SK-N-SH (cell line): ENCODE results near the gene USP2. TPM values are rescaled to one million over a fixed set of nuclear protein-coding genes. Genes with fewer than 3 reads are reported as not detected.

Source experiments
- CTCF ChIA-PET: fragments of 300-600, 350-600 bp; formaldehyde crosslinking; extraction: SDS; loops from one replicate; lab custom pipeline; 2021; lab: Yijun Ruan, JAX
- POLR2A ChIA-PET: fragments of 350-600 bp; sonication (Branson Sonifier 250); formaldehyde crosslinking; extraction: SDS; loops from one replicate; lab custom pipeline; 2020; ENCODE audit warnings: antibody characterized with exemption, inconsistent platforms; lab: Yijun Ruan, JAX
- DNase-seq: peaks from one replicate; pipeline ENCODE4 v3.0.0; 2012
- H2AFZ ChIP-seq: fragments of 200-600 bp; sonication (generic); 2 replicates; pipeline ENCODE4 v1.8.1; 2016; ENCODE audit warnings: antibody characterized with exemption, mild to moderate bottlenecking, low read depth
- H3F3A ChIP-seq: fragments of 200-600 bp; sonication (generic); replicated peaks from 2 replicates; pipeline ENCODE3; 2016; ENCODE audit warnings: antibody characterized with exemption, mild to moderate bottlenecking; ENCODE audit not compliant: insufficient read depth
- H3K27ac ChIP-seq, 2 experiments: fragments of 200-500 bp in 1 of 2; fragments of 200-600 bp in 1 of 2; sonication (Bioruptor generic) in 1 of 2; sonication (generic), shearing (Covaris generic) in 1 of 2; 2 replicates each; pipeline versions ENCODE4 v1.5.1 to v1.6.1; 2014 to 2016; ENCODE audit warnings: low read depth in 2 of 2, inconsistent platforms in 1 of 2, low read length in 1 of 2, mild to moderate bottlenecking in 1 of 2, mixed read lengths in 1 of 2
- H3K27me3 ChIP-seq: fragments of 200-600 bp; sonication (generic), shearing (Covaris generic); 2 replicates; pipeline ENCODE4 v1.6.1; 2016; ENCODE audit warnings: mixed run types; ENCODE audit not compliant: insufficient read depth
- H3K36me3 ChIP-seq, 2 experiments: fragments of 200-500 bp in 1 of 2; fragments of 200-600 bp in 1 of 2; sonication (Bioruptor generic) in 1 of 2; sonication (generic) in 1 of 2; replicated peaks in 1 of 2; 2 replicates each; pipeline versions ENCODE3 to v1.5.1; 2014 to 2016; ENCODE audit warnings: low read length in 1 of 2, mild to moderate bottlenecking in 1 of 2; ENCODE audit not compliant: insufficient read depth in 2 of 2, control insufficient read depth in 1 of 2
- H3K4me1 ChIP-seq, 2 experiments: fragments of 200-500 bp in 1 of 2; fragments of 200-600 bp in 1 of 2; sonication (Bioruptor generic) in 1 of 2; sonication (generic), shearing (Covaris generic) in 1 of 2; 2 replicates each; pipeline versions ENCODE4 v1.5.1 to v1.6.1; 2014 to 2016; ENCODE audit warnings: low read depth in 1 of 2, low read length in 1 of 2, mixed run types in 1 of 2; ENCODE audit not compliant: insufficient read depth in 2 of 2, control insufficient read depth in 1 of 2
- H3K4me2 ChIP-seq: fragments of 200-600 bp; sonication (generic), shearing (Covaris generic); 2 replicates; pipeline ENCODE4 v1.6.1; 2017; ENCODE audit warnings: mixed run types
- H3K4me3 ChIP-seq, 2 experiments: fragments of 200-500 bp in 1 of 2; fragments of 200-600 bp in 1 of 2; sonication (Bioruptor generic) in 1 of 2; sonication (generic), shearing (Covaris generic) in 1 of 2; 2 replicates each; pipeline versions ENCODE4 v1.5.1 to v1.8.1; 2014 to 2016; ENCODE audit warnings: low read depth in 2 of 2, inconsistent platforms in 1 of 2, low read length in 1 of 2, mild to moderate bottlenecking in 1 of 2, mixed read lengths in 1 of 2, moderate library complexity in 1 of 2
- H3K79me2 ChIP-seq: fragments of 200-600 bp; sonication (generic); 2 replicates; pipeline ENCODE4 v1.8.1; 2017; ENCODE audit warnings: mild to moderate bottlenecking; ENCODE audit not compliant: insufficient read depth
- H3K9ac ChIP-seq: fragments of 200-600 bp; sonication (generic); 2 replicates; pipeline ENCODE4 v1.6.1; 2017; ENCODE audit warnings: mixed run types
- H3K9me2 ChIP-seq: fragments of 200-600 bp; sonication (generic); 2 replicates; pipeline ENCODE4 v1.6.1; 2017; ENCODE audit warnings: mixed run types
- H3K9me3 ChIP-seq: fragments of 200-600 bp; sonication (generic); 2 replicates; pipeline ENCODE4 v1.6.1; 2017; ENCODE audit warnings: mixed run types, mild to moderate bottlenecking, moderate library complexity
- H4K20me1 ChIP-seq: fragments of 200-600 bp; sonication (generic); 2 replicates; pipeline ENCODE4 v1.6.1; 2017; ENCODE audit warnings: mild to moderate bottlenecking, mixed run types; ENCODE audit not compliant: insufficient read depth
- CHD2 ChIP-seq: fragments of 150-350 bp; IDR thresholded peaks from 2 replicates; pipeline ENCODE4 v1.6.1; 2018; ENCODE audit warnings: low read length; ENCODE audit not compliant: partially characterized antibody
- EP300 ChIP-seq, 2 experiments: IDR thresholded peaks; 2 replicates each; pipeline versions ENCODE4 v1.4.0 to v1.6.1; 2012; ENCODE audit warnings: borderline replicate concordance in 1 of 2, low read depth in 1 of 2, low read length in 1 of 2
- FOSL2 ChIP-seq: IDR thresholded peaks from 2 replicates; pipeline ENCODE4 v1.4.0; 2012; ENCODE audit warnings: low read depth, mild to moderate bottlenecking, moderate library complexity, borderline replicate concordance
- FOXJ3 ChIP-seq: sonication (generic); formaldehyde crosslinking; IDR thresholded peaks from 2 replicates; pipeline ENCODE4 v1.5.1; 2020; ENCODE audit warnings: mild to moderate bottlenecking, missing genetic modification reagents
- FOXM1 ChIP-seq: IDR thresholded peaks from 2 replicates; pipeline ENCODE4 v1.4.0; 2012; ENCODE audit warnings: low read depth, mild to moderate bottlenecking
- GATA2 ChIP-seq: sonication (generic); formaldehyde crosslinking; IDR thresholded peaks from 2 replicates; pipeline ENCODE4 v1.5.0; 2020; ENCODE audit warnings: mild to moderate bottlenecking, missing genetic modification reagents
- IRF3 ChIP-seq: fragments of 150-350 bp; IDR thresholded peaks from 2 replicates; pipeline ENCODE4 v1.6.1; 2016; ENCODE audit warnings: mild to moderate bottlenecking, low read depth, low read length
- JUND ChIP-seq: IDR thresholded peaks from 2 replicates; pipeline ENCODE4 v1.4.0; 2012
- MEF2A ChIP-seq: IDR thresholded peaks from 2 replicates; pipeline ENCODE4 v1.4.0; 2012; ENCODE audit warnings: low read depth, borderline replicate concordance
- MXI1 ChIP-seq: IDR thresholded peaks from 2 replicates; pipeline ENCODE4 v1.6.1; 2012; ENCODE audit warnings: mild to moderate bottlenecking, low read depth, low read length, improper control_type of control experiment
- POLR2AphosphoS5 ChIP-seq: IDR thresholded peaks from 2 replicates; pipeline ENCODE4 v1.6.1; 2012; ENCODE audit warnings: low read depth, low read length
- RCOR1 ChIP-seq: fragments of 150-350 bp; IDR thresholded peaks from 2 replicates; pipeline ENCODE4 v1.6.1; 2017; ENCODE audit warnings: antibody characterized with exemption, low read length
- SIN3A ChIP-seq: IDR thresholded peaks from 2 replicates; pipeline ENCODE4 v1.6.1; 2012; ENCODE audit warnings: low read depth, mild to moderate bottlenecking, low read length, moderate library complexity, borderline replicate concordance
- SMC3 ChIP-seq: IDR thresholded peaks from 2 replicates; pipeline ENCODE4 v1.6.1; 2012; ENCODE audit warnings: low read depth, low read length, improper control_type of control experiment
- TAF1 ChIP-seq: IDR thresholded peaks from 2 replicates; pipeline ENCODE4 v1.6.1; 2012; ENCODE audit warnings: low read depth, mild to moderate bottlenecking, low read length, moderate library complexity, borderline replicate concordance
- TCF12 ChIP-seq: IDR thresholded peaks from 2 replicates; pipeline ENCODE4 v1.4.0; 2012
- USF1 ChIP-seq: IDR thresholded peaks from 2 replicates; pipeline ENCODE4 v1.4.0; 2012; ENCODE audit warnings: low read depth, borderline replicate concordance
- YY1 ChIP-seq: IDR thresholded peaks from 2 replicates; pipeline ENCODE4 v1.4.0; 2012; ENCODE audit warnings: low read depth, mild to moderate bottlenecking
- polyA plus RNA-seq, 3 experiments: library from polyadenylated mRNA; depleted of rRNA; stranded (reverse); fragments of >200 nt; gene quantifications; 2 replicates each; pipeline ENCODE4 v1.2.3, GENCODE V29; 2012
- TF ChIP-seq, protein P1 (sequence below): IDR thresholded peaks from 2 replicates; pipeline ENCODE4 v1.4.0; 2012; ENCODE audit warnings: low read depth, borderline replicate concordance
- TF ChIP-seq, protein P2 (sequence below): IDR thresholded peaks from 2 replicates; pipeline ENCODE4; 2012

Gene USP2
- polyA plus RNA-seq, 1 of the 3 experiments (the other 2 are of a cell fraction), result 0.97 TPM

- TF ChIP-seq, protein P1, sequence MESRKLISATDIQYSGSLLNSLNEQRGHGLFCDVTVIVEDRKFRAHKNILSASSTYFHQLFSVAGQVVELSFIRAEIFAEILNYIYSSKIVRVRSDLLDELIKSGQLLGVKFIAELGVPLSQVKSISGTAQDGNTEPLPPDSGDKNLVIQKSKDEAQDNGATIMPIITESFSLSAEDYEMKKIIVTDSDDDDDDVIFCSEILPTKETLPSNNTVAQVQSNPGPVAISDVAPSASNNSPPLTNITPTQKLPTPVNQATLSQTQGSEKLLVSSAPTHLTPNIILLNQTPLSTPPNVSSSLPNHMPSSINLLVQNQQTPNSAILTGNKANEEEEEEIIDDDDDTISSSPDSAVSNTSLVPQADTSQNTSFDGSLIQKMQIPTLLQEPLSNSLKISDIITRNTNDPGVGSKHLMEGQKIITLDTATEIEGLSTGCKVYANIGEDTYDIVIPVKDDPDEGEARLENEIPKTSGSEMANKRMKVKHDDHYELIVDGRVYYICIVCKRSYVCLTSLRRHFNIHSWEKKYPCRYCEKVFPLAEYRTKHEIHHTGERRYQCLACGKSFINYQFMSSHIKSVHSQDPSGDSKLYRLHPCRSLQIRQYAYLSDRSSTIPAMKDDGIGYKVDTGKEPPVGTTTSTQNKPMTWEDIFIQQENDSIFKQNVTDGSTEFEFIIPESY, result no peak
- TF ChIP-seq SMC3 (no peak), YY1 (no peak), GATA2 (CRISPR knock-in tag) (no peak), USF1 (no peak), TCF12 (no peak), FOSL2 (no peak), FOXJ3 (CRISPR knock-in tag) (no peak), FOXM1 (no peak)
- TF ChIP-seq, all 33 proteins: peak for 0
These were observed 34.0 kb upstream of the USP2 start (continued) for GRCh38 chr11:119415517-119415916.

- no peaks in the 10 kb centered on the region for H3K9me2 ChIP-seq
- no peaks in the 10 kb centered on the region for H3K27me3 ChIP-seq
- peaks cover 27% of the 10 kb centered on the region for H3F3A ChIP-seq
- ChIA-PET CTCF (interaction anchor here (0.9 to 1.6 kb wide), 4 partner anchors 8 to 60 kb away, joined by 3 to 4 read pairs (median 4); partner anchors contain the start of genes THY1 and USP2), POLR2A (no interaction called here)
- H3K9ac ChIP-seq, result no peak overlapping the region
- peaks cover 16 to 17% of the 10 kb centered on the region in 2 experiments; a peak in 3 of 4 replicates for H3K4me1 ChIP-seq
- peaks cover 7% of the 10 kb centered on the region; the same call in 1 of the 2 replicates for H3K79me2 ChIP-seq
- DNase-seq, result no peak
- no peak overlapping the region for H3K27ac ChIP-seq
- H3K4me2 ChIP-seq, result no peak overlapping the region
- no peak for TF ChIP-seq POLR2AphosphoS5
- TF ChIP-seq CHD2, result no peak
- TF ChIP-seq, protein P2, sequence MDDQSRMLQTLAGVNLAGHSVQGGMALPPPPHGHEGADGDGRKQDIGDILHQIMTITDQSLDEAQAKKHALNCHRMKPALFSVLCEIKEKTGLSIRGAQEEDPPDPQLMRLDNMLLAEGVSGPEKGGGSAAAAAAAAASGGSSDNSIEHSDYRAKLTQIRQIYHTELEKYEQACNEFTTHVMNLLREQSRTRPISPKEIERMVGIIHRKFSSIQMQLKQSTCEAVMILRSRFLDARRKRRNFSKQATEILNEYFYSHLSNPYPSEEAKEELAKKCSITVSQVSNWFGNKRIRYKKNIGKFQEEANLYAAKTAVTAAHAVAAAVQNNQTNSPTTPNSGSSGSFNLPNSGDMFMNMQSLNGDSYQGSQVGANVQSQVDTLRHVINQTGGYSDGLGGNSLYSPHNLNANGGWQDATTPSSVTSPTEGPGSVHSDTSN, result no peak
- no peak for TF ChIP-seq EP300 (IDR thresholded peaks at IDR 0.05; ENCODE audit: borderline replicate concordance in 1 of 2, low read depth in 1 of 2, low read length in 1 of 2)
- no peak for TF ChIP-seq MEF2A
- no peak for TF ChIP-seq MXI1
- TF ChIP-seq JUND, result no peak
- TF ChIP-seq TAF1, result no peak
- TF ChIP-seq IRF3, result no peak
- no peak for TF ChIP-seq FOSL2
- no peak for TF ChIP-seq RCOR1
- TF ChIP-seq SIN3A, result no peak
- no peak for TF ChIP-seq FOXM1
- no peak overlapping the region for H3K4me3 ChIP-seq
- peaks cover 11 to 19% of the 10 kb centered on the region in 2 experiments for H3K36me3 ChIP-seq
- H3K9me3 ChIP-seq, result no peaks in the 10 kb centered on the region
- H4K20me1 ChIP-seq, result peaks cover 12% of the 10 kb centered on the region; the same call in 1 of the 2 replicates
- no peak overlapping the region for H2AFZ ChIP-seq
These were observed 33.2 kb upstream of the USP2 start for GRCh38 chr11:119414734-119415133.
